Colonic mucosa (tissue), 4 donors: ENCODE measurements around the gene VWA8. TPM values are rescaled to one million over a fixed set of nuclear protein-coding genes. Genes with fewer than 3 reads are reported as not detected.
"Not testable (repeated sequence)": the region's sequence is repeated elsewhere in the genome, so short reads cannot be mapped to it uniquely, and the experiment has no call there.

Experiments
- DNase-seq: peaks from one replicate; pipeline ENCODE4 v3.0.0-alpha.2; 2020
- H3K27ac ChIP-seq: fragments of 200-600 bp; one replicate; pipeline ENCODE4 v1.8.0; 2021
- H3K27me3 ChIP-seq: fragments of 200-600 bp; one replicate; pipeline ENCODE4 v1.8.0; 2021
- H3K36me3 ChIP-seq: fragments of 200-600 bp; one replicate; pipeline ENCODE4 v1.8.0; 2021
- H3K4me1 ChIP-seq: fragments of 200-600 bp; one replicate; pipeline ENCODE4 v1.8.0; 2021; ENCODE audit warnings: mild to moderate bottlenecking
- H3K4me3 ChIP-seq: fragments of 200-600 bp; one replicate; pipeline ENCODE4 v1.8.0; 2021
- H3K9ac ChIP-seq, 2 donors: one replicate each; pipeline ENCODE4 v1.7.0; 2013; ENCODE audit warnings: control low read depth in 2 of 2, low read depth in 2 of 2, low read length in 2 of 2
- H3K9me3 ChIP-seq: fragments of 200-600 bp; one replicate; pipeline ENCODE4 v1.8.0; 2021
- CTCF ChIP-seq: fragments of 200-600 bp; IDR thresholded peaks from one replicate; pipeline ENCODE4 v1.8.0; 2022; ENCODE audit warnings: antibody characterized with exemption, mild to moderate bottlenecking
- intact Hi-C: fragments of 100-400 bp; cut with DNase I; formaldehyde crosslinking; loops from one replicate; pipeline ENCODE4 v1.14.1; 2022
- total RNA-seq, 2 donors: library from RNA; stranded (reverse); fragmentation: NEBNext Ultra II Directional in 1 of 2; extraction: Animal tissue kit (Norgen Biotek cat#: 25700) in 1 of 2; gene quantifications; one replicate each; pipeline ENCODE4 v1.2.1, GENCODE V29; 2021
- donor health status: healthy.
- donor health status: DM: no; HTN: no; CAD: no.
- donor health status: DM: no; HTN: no; CAD: no.

The VWA8 gene
- total RNA-seq, 2 donors from 2014 or later: 23.8 to 31.8 TPM

GRCh38 chr13:41837629-41838028 lies 123.3 kb downstream of the VWA8 start:
- Histone ChIP-seq H3K4me1 (no peaks in the 10 kb centered on the region), H3K9me3 (no peaks in the 10 kb centered on the region)
- no peak for DNase-seq

GRCh38 chr13:41835871-41836270 lies 125.0 kb downstream of the VWA8 start:
- no peaks in the 10 kb centered on the region for H3K27me3 ChIP-seq
- DNase-seq: no peak
- H3K4me3 ChIP-seq: no peak overlapping the region
- no peaks in the 10 kb centered on the region for H3K36me3 ChIP-seq
- no peak for TF ChIP-seq CTCF
- H3K9me3 ChIP-seq: no peaks in the 10 kb centered on the region
- no peak overlapping the region for H3K27ac ChIP-seq
- no peaks in the 10 kb centered on the region for H3K4me1 ChIP-seq
- no peak overlapping the region for H3K9ac ChIP-seq
- intact Hi-C loops: no loop called here

More at GRCh38 chr13:41837629-41838028, 123.3 kb downstream of the VWA8 start:
- no peak overlapping the region for H3K27ac ChIP-seq
- H3K36me3 ChIP-seq: no peaks in the 10 kb centered on the region
- intact Hi-C loops: no loop called here
- no peak overlapping the region for H3K9ac ChIP-seq
- no peak overlapping the region for H3K4me3 ChIP-seq
- TF ChIP-seq CTCF: no peak
- no peaks in the 10 kb centered on the region for H3K27me3 ChIP-seq

- H3K27ac ChIP-seq, H3K36me3 ChIP-seq, H3K9ac ChIP-seq, intact Hi-C loops, DNase-seq, H3K27me3 ChIP-seq, H3K4me3 ChIP-seq, H3K9me3 ChIP-seq, H3K4me1 ChIP-seq: not testable (repeated sequence)
Measured at GRCh38 chr13:41834697-41835096, 126.2 kb downstream of the VWA8 start.

GRCh38 chr13:41833831-41834230 lies 127.1 kb downstream of the VWA8 start:
- Histone ChIP-seq H3K27me3 (no peaks in the 10 kb centered on the region), H3K4me1 (no peaks in the 10 kb centered on the region), H3K27ac (no peak overlapping the region), H3K36me3 (no peaks in the 10 kb centered on the region), H3K9me3 (no peaks in the 10 kb centered on the region), H3K9ac (no peak overlapping the region), H3K4me3 (no peak overlapping the region)
- no peak for DNase-seq
- TF ChIP-seq CTCF: no peak
- intact Hi-C loops: no loop called here

DNA sequence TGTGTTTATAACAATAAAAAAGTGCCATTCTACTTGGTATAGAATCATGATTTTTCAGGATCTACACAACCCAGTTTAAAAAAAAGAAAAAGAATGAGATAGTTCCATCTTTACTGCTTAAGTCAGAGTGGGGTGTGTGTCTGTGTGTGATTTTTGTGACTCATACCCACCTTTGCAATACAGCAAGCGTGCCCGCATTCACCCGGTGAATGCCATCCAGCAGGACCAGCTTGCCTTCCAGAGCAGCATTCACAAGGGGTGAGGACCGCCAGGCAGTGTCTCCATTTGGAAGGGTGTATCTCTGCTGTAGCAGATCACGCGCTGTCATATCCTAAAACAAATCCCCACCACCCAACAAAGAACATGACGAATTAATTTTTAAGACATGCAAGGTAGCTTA lies 127.7 kb downstream of the VWA8 start:
- H3K36me3 ChIP-seq: no peaks in the 10 kb centered on the region
- intact Hi-C loops: no loop called here
- no peak for TF ChIP-seq CTCF
- H3K4me3 ChIP-seq: no peak overlapping the region
- no peaks in the 10 kb centered on the region for H3K27me3 ChIP-seq
- no peak overlapping the region for H3K9ac ChIP-seq
- H3K4me1 ChIP-seq: no peaks in the 10 kb centered on the region
- H3K9me3 ChIP-seq: no peaks in the 10 kb centered on the region
- DNase-seq: no peak
- no peak overlapping the region for H3K27ac ChIP-seq

DNA sequence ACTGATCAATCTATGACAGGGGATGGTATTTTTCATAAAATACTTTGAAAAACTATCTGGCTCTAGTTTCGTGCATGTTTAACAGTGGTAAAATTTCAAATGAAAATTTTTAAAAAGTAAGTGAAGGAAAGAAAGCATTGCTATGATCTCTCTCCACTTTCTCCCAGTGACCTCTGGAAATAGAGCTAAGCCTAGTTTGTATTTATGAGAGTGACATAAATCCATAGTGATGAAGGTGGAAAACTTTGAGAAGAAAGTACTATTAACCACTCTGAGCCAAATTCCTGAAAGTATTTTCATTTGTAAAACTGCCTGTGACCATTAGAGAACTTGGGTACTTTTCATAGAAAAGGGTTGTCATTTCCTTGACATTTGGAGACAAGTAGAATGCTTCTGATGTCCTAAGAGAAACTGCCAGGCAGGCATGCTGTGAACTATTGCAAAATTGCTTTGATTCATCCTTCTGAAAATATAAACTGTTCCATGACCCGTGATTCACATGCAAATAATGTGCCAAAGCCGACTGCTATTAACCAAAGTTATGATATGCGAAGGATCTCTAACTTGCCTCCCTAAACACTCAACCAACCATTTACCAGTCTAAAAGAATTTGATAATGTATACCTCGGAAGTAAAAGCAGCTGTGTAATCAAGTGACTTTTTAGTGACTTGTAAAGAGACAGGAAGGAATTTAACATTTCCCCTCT lies 133.2 kb downstream of the VWA8 start:
- Histone ChIP-seq H3K27ac (no peak overlapping the region), H3K4me3 (no peak overlapping the region), H3K36me3 (no peaks in the 10 kb centered on the region), H3K27me3 (no peaks in the 10 kb centered on the region), H3K9me3 (no peaks in the 10 kb centered on the region), H3K9ac (no peak overlapping the region), H3K4me1 (no peaks in the 10 kb centered on the region)
- no peak for TF ChIP-seq CTCF
- no peak for DNase-seq
- intact Hi-C loops: no loop called here
